Stimulated activated CD4-positive, alpha-beta T cell treated with anti-CD3 and anti-CD28 coated beads, Interleukin-2, amount 100 ng/mL, for 24 hours (primary cell): ENCODE data around the gene ANKS3.
A peak's percentile ranks its signal among the peaks of the same experiment; 100 is the strongest.
"Not testable (repeated sequence)": the region's sequence is repeated elsewhere in the genome, so short reads cannot be mapped to it uniquely, and the experiment has no call there.

Experiments
- DNase-seq, 2 donors: peaks; one replicate each; pipeline ENCODE4 v3.0.0-alpha.2; 2020

Gene ANKS3

GRCh38 chr16:4754865-4755264 lies 20.8 kb upstream of the ANKS3 start:
- no peak for DNase-seq

GRCh38 chr16:4753227-4753626 lies 19.2 kb upstream of the ANKS3 start:
- no peak for DNase-seq

- no peak for DNase-seq
Measured at GRCh38 chr16:4752351-4753100, 18.5 kb upstream of the ANKS3 start.

GRCh38 chr16:4750896-4751295 lies 16.8 kb upstream of the ANKS3 start:
- no peak for DNase-seq

- no peak for DNase-seq
Measured at GRCh38 chr16:4749700-4750257, 15.7 kb upstream of the ANKS3 start.

GRCh38 chr16:4748682-4749411 lies 14.8 kb upstream of the ANKS3 start:
- no peak for DNase-seq

- no peak for DNase-seq
Measured at GRCh38 chr16:4747906-4748681, 14.0 kb upstream of the ANKS3 start.

GRCh38 chr16:4746991-4747574 lies 13.0 kb upstream of the ANKS3 start:
- DNase-seq, result no peak

- no peak for DNase-seq
Measured at GRCh38 chr16:4746215-4746614, 12.1 kb upstream of the ANKS3 start.

GRCh38 chr16:4745274-4745569 lies 11.2 kb upstream of the ANKS3 start:
- DNase-seq, result no peak

- DNase-seq, result no peak
Measured at GRCh38 chr16:4744555-4745273, 10.6 kb upstream of the ANKS3 start.

GRCh38 chr16:4743226-4743878 lies 9.3 kb upstream of the ANKS3 start:
- no peak for DNase-seq

- DNase-seq, result not testable (repeated sequence)
Measured at GRCh38 chr16:4738370-4738769, 4.3 kb upstream of the ANKS3 start.

- DNase-seq, result no peak
Measured at GRCh38 chr16:4737545-4737944, 3.5 kb upstream of the ANKS3 start.

- no peak for DNase-seq
Measured at GRCh38 chr16:4736546-4736945, 2.5 kb upstream of the ANKS3 start.

- peak; percentile 92 to 94 for DNase-seq
Measured at GRCh38 chr16:4734730-4735535, 862 bp upstream of the ANKS3 start.

GRCh38 chr16:4733747-4734062 lies 366 bp downstream of the ANKS3 start:
- peak; percentile 40 to 45 for DNase-seq

GRCh38 chr16:4733211-4733742 lies 794 bp downstream of the ANKS3 start:
- DNase-seq, result no peak

- DNase-seq, result no peak
Measured at GRCh38 chr16:4729876-4730275, 4.2 kb downstream of the ANKS3 start.

GRCh38 chr16:4728676-4729075 lies 5.4 kb downstream of the ANKS3 start:
- DNase-seq, result no peak

GRCh38 chr16:4726616-4727015 lies 7.5 kb downstream of the ANKS3 start:
- DNase-seq, result no peak
